SKM-1 (cell line): ENCODE data around the gene RXFP4.
"Not testable (repeated sequence)": the region's sequence is repeated elsewhere in the genome, so short reads cannot be mapped to it uniquely, and the experiment has no call there.

ENCODE experiments used
- DNase-seq: peaks from one replicate; lab custom pipeline; 2025; ENCODE audit not compliant: unreplicated experiment; lab: John Stamatoyannopoulos, UW

RXFP4 gene

DNA sequence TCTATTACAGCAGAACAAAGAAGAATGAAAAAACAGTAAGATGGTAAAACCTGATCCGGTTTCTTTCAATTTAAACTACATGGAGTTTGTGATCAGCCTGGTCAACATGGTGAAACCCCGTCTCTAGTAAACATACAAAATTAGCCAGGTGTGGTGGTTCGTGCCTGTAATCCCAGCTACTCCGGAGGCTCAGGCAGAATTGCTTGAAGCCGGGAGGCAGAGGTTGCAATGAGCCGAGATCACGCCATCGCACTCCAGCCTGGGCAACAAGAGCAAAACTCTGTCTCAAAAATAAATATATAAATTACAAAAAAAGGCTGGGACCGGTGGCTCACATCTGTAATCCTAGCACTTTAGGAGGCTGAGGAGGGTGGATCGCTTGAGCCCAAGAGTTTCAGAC is 10.7 kb upstream of the RXFP4 start:
- not testable (repeated sequence) for DNase-seq

DNA sequence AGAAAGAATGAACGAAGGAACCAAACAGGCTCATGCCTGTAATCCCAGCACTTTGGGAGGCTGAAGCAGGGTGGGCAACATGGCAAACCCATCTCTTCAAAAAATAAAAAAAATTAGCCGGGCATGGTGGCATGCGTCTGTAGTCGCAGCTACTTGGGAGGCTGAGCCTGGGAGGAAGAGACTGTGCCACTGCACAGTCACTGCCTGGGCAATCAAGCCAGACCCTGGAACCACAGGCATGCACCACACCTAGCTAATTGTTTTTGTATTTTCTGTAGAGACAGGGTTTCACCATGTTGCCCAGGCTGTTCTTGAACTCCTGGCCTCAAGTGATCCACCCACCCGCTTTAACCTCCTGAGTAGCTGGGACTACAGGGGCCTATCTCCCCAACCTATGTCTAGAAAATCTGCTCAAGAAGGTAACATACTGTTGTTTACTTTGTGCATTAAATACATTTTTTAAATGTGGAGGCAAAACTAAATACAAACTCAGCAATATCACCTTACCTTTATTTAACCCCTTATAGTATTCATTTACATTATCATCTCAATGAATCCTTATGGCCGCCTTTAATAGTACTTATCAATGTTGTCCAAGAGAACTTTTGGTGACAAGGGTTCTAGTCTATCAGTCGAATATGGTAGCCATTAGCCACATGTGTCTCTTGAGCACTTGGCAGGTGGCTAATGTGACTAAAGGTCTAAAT is 10.0 kb upstream of the RXFP4 start:
- no peak for DNase-seq

DNA sequence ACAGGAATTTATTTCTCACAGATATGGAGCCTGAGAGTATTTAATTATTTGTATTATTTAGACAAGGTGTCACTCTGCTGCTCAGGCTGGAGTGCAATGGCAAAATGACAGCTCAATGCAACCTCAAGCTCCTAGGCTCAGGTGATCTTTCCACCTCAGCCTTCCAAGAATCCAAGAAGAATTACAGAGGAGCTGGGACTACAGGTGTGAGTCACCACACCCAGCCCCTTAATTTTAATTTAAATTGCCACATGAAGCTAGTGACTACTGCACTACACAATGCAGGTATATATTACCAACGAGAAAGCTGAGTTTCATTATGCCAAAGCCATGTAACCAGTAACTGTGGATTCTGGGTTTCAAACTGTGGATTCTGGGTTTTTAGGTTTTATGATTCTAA is 9.4 kb upstream of the RXFP4 start:
- no peak for DNase-seq

DNA sequence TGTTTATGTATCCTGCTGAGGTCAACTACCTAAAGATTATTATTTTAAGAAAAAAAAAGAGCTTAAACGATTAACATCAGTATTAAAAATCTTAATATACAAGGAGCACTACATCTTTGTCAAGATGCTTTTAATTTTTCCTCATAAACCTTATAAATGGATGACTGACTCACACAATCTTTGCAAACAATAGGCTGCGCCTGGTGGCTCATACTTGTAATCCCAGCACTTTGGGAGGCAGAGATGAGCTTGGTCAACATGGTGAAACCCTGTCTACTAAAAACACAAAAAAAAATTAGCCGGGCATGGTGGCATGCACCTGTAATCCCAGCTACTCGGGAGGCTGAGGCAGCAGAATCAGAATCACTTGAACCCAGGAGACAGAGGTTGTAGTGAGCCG is 9.0 kb upstream of the RXFP4 start:
- DNase-seq = no peak

DNA sequence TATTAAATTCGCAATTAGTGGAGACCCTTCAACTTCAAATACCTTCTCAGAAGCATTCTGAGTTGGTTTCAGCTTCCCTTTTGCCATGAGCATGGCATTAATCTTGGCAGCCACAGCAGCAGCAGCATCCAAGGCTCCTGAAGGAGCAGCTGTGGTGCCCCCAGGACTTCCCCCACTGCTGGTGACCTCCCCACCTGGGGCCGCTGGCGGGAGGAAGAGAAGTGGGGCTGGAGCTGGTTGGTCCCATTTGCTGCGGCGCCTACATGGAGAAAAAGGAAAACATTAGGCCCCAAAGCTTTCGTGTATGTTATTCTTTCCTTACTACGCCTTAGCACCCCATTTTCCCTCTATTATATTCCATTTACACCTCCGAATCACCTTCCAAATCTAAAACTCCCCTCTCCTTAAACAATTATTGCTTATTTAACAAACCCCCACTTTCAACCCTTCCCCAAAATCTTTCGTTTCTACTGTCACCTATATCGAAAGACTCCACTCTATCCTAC is 7.8 kb upstream of the RXFP4 start:
- DNase-seq = no peak

DNA sequence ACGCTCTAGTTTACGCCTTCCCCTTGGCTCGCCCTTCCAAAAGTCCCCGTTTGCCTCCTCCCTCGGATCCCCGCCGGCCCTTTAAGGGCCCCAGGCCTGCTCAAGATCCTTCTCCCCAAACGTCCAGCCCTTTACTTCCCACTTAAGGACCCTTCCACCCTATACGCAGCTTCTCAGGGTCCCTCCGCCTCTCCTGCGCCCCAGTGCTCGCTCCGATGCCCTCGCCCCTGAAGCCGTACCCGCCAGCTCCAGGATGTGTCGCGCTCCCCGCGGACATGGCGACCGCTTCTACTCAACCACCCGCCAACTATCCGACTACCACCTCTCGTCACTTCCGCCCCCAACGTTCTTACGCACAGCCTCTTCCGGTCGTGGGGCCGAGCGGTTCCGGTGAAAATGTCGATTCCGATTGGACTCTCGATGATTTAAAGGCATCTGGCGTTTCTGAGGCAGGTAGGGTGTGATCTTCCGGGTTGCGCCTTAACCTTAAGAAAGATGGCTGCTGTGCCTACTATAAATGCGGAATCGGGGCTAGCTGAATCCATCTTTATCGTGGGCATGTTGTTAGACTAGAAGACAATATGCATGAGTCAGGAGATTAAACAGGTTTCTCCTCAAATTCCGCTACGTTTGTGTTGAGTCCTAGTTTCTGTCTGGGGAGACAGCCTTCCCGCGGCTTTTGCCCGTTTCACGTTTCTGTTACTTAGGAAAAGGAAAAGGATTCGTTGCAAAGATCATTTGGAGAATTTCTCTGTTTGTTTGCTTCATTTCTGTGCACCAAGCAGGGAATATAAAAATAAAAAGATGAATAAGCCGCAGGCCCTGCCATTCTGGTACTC is 7.1 kb upstream of the RXFP4 start, which contains the start of gene KHDC4:
Gene KHDC4 (minus strand): TSS at position 317 of the 839 bp plus-strand sequence. CDS start 40 bp downstream, at position 277.
- peak; percentile 100 for DNase-seq

DNA sequence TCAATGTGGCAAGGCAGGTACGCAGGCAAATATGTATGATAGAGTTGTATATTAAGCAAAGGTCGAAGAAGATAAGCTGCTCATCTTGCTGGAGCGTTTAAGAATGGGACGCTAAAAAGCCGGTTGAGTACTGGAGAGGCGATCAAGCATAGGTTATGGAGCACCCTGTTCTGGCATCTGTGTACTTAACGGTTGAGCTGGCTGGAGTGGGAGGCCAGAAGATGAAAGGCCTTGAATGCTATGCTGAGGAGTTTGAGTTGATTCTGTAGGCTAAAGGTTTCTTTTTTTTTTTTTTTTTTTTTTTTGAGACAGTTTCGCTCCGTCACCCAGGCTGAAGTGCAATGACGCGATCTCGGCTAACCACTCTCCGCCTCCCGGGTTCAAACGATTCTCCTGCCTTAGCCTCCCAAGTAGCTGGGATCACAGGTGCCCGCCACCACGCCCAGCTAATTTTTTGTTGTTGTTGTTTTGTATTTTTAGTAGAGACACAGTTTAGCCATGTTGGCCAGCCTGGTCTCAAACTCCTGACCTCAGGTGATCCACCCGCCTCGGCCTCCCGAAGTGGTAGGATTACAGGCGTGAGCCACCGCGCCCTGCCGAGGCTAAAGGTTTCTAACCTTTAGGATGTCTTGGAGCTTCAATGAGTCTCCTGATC is 6.4 kb upstream of the RXFP4 start:
- DNase-seq = no peak

DNA sequence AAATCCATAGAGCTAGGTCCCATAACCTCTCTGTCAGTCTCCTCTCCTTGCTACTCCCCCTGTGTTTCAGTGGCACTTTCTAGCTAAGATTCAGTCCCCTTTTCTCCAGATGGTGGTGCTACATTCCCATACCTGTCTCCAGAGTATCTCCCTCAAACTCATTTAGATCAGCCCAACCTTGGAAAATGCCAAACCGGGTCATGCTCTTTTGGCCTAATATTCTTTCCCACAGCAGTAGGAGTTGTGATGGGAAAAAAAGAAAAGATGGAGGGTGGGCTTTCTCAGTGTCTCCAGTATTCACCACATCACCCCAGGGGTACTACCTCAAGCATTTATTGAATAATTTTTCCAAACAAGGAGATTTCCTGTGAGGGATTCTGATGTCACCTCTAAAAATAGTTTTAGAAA is 3.2 kb upstream of the RXFP4 start:
- peak; percentile 88 for DNase-seq

DNA sequence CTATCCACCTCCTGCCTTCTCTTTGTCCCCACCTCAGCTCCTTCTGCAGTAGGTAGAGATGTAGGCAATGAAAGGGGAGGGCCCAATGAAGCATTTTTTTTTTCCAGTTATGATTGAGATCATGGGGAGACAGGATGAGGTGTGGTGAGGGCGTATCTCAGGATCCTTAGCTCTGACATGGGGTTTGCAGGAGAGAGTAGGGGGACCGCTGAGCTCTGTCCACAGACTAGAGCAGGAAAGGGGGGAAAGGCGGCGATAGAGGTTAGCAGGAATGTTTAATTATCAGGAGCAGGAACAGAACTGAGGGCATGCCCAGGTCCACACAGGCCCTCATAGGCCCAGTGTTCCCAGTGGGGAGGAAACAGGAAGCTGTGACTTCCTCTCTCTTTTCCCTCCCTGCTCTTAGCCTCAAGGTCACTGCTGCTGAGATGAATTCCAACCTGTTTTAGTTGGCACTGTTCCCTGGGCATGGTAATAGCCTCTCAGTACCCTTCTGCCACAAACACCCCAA is 901 bp upstream of the RXFP4 start:
- DNase-seq = peak; percentile 85

DNA sequence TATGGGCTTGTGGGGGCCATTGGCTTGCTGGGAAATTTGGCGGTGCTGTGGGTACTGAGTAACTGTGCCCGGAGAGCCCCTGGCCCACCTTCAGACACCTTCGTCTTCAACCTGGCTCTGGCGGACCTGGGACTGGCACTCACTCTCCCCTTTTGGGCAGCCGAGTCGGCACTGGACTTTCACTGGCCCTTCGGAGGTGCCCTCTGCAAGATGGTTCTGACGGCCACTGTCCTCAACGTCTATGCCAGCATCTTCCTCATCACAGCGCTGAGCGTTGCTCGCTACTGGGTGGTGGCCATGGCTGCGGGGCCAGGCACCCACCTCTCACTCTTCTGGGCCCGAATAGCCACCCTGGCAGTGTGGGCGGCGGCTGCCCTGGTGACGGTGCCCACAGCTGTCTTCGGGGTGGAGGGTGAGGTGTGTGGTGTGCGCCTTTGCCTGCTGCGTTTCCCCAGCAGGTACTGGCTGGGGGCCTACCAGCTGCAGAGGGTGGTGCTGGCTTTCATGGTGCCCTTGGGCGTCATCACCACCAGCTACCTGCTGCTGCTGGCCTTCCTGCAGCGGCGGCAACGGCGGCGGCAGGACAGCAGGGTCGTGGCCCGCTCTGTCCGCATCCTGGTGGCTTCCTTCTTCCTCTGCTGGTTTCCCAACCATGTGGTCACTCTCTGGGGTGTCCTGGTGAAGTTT is 550 bp downstream of the RXFP4 start:
- DNase-seq = no peak

DNA sequence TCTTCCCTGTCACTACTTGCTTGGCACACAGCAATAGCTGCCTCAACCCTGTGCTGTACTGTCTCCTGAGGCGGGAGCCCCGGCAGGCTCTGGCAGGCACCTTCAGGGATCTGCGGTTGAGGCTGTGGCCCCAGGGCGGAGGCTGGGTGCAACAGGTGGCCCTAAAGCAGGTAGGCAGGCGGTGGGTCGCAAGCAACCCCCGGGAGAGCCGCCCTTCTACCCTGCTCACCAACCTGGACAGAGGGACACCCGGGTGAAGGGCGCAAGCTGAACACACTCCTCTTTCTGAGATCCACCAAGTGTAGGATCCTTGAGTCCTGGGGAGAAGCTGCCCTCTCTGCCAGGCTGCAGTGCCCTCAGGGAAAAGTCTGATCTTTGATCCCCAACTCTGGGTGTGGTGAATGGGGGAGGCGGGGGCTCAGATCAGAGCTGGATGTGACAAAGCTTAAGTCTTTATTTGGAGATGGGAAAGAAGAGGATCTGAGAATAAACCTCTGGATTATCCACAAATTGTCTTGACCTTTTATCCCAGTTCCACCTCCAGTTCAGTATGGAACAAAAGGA is 1.2 kb downstream of the RXFP4 start:
- no peak for DNase-seq

DNA sequence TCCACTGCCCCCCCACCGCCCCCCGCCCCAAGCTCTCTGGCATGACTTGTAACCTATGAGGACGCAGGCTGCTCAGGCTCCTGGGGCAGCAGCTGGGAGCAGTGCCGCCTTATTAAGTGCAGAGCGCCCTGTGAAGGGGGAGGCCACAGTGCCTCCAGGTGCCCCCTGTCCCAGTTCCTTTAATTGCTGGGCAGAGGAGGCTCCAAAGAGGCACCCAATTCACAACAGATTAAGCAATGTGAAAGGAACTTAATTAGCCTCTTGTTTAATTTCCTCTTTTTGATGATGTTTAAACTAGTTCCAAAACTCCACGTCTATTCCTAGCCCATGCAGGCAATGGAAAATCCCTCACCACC is 3.0 kb downstream of the RXFP4 start:
- DNase-seq = peak; percentile 36

DNA sequence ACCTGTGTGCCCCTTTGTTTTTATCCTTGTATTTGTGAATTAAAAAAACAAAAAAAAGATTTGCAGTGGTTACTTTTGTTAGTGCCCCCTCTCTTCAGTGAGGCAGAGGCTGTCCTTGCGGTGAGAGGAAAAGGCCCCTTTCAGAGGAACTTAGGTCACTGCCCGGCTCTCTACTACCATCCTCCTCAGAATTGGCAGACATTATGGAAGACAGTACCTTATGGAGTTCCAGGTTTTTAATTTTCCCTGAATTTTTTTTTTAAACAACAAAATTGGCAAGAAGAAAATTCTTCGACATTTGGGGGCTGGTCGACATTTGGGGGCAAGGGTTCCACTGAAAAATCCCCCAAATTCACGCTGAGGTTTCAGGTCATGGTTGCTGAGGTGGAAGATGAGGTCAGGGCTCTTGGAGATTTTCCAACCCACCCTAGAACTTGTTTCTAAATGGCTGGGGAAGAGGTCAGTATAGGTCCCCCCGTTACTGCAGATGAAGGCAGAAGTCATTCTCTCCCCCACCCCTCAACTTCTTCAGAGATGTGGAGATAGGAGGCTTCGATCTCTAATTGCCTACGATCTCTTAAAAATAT is 5.3 kb downstream of the RXFP4 start:
- no peak for DNase-seq

DNA sequence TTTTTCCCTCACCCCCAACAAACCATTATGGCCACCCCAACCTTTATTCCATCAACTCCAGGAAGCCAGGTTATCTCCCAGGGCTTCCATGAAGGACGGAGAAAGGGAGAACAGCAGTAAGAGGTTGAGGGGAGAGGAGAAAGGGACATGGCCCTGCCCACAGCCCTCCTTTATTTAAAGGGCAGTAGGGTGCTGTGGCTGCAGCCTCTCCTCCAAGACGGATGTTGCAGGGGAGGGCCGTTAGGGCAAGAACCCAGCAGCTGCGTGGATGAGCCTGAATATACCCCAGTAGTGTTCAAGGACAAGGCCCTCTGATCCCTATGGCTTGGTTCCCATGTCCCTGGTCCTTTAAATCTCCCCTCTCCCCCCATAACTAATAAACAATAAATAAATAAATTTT is 5.9 kb downstream of the RXFP4 start:
- no peak for DNase-seq

DNA sequence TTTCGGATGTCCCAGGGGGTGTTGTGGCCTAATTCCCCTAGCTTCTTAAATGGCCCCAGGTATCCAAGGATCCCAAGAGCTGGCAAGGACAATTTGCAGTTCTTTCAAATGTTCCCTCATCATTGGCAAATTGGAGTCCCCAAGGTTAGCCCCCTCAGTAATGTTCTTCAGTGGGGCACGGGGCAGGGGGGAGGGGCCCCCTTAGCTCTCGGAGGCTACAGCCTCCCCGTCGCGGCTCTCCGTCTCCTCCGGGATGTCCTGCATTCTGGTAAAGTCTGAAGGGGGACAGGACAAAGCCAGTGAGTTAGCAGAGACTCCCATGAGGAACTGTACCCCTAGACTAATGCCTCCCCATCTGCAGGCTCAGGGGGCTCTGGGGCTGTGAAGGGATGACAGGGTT is 6.3 kb downstream of the RXFP4 start:
- DNase-seq = no peak

DNA sequence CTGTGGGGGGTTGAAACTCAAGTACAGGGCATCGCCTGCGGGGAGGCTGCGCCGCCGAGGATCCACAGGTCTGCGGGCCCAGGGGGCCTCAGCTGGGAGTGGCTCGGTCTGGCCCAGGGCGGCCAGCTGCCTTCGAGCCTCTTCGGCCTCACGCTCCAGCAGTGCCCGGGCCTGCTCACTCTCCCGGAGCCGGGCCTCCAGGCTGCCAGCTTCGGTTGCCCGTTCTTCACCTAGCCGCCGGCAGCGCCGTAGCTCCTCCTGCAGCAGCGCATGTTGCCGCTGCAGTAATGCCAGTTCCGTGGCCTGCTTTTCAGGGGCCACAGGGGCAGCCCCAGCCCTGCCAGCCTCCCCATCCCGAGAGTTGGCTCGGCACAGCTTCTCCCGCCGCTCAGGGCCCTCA is 9.4 kb downstream of the RXFP4 start:
- DNase-seq = no peak

DNA sequence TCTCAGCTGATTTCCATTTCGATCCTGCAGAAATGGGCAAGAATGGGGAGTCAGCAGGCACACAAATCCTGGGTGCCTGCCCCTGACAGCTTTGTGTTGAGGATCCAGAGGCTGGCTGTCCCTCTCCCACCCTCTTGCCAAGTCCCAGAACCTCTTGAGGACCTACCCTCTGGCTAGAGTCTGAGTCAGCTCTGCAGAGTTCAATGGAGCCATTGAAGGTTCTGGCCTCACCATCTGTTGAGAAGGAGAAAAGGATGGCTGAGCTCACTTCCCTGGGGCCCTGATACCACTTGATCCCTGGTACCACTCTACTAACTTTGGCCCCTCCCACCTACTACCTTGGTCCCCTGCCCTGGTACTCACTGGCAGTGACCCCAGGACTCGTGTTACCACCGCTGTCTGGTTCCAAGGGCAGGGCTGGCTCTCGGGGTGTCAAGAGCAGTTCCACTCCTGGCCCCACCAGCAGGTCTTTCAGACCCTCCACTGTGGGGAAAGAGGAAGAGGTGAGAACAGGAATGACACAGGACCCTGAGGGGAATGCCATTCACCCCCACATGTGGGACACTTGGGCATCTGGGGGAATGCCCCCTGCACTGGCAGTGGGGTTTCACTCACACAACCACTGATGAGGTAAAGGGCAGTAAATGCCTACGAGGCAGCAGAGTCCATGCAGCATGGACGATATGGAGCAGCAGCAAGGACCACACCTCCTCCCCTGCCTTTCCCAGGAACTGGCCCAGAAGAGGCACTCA is 10.5 kb downstream of the RXFP4 start:
- DNase-seq = no peak

DNA sequence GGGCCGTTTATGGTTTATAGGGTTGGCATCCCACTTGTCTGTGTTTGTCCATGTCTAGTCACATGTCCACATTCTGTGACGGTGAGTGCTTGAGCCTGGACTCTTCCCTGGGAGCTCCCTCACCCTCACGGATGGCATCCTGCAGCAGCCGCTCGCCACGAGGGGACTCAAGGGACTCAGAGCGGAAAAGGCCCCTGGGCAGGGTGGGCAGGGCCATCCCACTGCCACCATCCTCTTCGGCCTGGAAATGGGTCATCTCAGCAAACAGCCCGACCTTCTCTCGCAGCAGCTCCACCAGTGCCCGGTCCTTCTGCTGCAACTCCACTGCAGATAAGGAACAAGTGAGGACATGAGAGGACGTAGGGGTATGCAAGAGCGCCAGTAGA is 11.1 kb downstream of the RXFP4 start:
- DNase-seq = no peak

DNA sequence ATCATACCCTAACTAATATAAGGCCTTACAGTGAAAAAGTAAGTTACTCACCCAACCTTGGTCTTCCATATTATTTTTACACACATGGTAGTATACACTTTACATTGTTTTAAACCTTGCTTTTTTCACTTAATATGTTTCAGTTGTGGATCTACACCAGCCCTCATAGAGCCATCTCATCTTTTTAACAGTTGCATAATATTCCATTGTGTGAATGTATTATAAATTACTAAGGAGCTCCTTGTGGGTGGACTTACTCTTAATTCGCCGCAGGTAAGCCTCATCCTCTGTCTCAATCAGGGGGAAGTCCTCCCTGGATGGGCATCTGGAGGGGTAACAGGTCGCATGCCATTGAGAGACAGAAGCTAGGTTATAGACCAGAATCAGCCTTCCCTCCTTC is 13.2 kb downstream of the RXFP4 start:
- DNase-seq = no peak
